ENCODE data around the gene ERG. TPM values are rescaled to one million over a fixed set of nuclear protein-coding genes. Genes with fewer than 3 reads are reported as not detected.

Gene ERG
- total RNA-seq, 1 experiment from 2014 or later: 0.11 TPM

- no peak overlapping the region for H2AFZ ChIP-seq (ENCODE audit: low read length)
- H3K79me2 ChIP-seq (ENCODE audit: insufficient read depth, low read length): no peaks in the 10 kb centered on the region
- no peaks in the 10 kb centered on the region for H3K9me3 ChIP-seq (ENCODE audit: control insufficient read depth, low read depth, low read length)
- Mint-ChIP-seq H3K9me3 (no peaks in the 10 kb centered on the region), H3K27ac (no peak overlapping the region), H3K4me3 (no peak overlapping the region), H3K27me3 (ENCODE audit: low read depth) (peaks cover 5% of the 10 kb centered on the region), H3K4me1 (no peaks in the 10 kb centered on the region), H3K36me3 (ENCODE audit: insufficient read depth in 1 of 3, low read depth in 3 of 3) (no peaks in the 10 kb centered on the region)
- no peak for TF ChIP-seq CTCF (conservative IDR thresholded peaks at IDR 0.05)
- H3K56ac ChIP-seq (ENCODE audit: insufficient read length, low read depth, low read length): no peak overlapping the region
- H4K20me1 ChIP-seq (ENCODE audit: control insufficient read depth, insufficient read depth, insufficient read length): no peaks in the 10 kb centered on the region
- no peak overlapping the region for H3K27ac ChIP-seq (ENCODE audit: insufficient read length, low read depth, low read length)
- H2BK5ac ChIP-seq (ENCODE audit: insufficient read length, low read length): no peak overlapping the region
- no peak overlapping the region for H2AK5ac ChIP-seq (ENCODE audit: insufficient read length, low read length)
- H4K5ac ChIP-seq (ENCODE audit: insufficient read length, low read depth, low read length): no peak overlapping the region
- H3K23me2 ChIP-seq (ENCODE audit: insufficient read length, low read depth, low read length, poor library complexity, severe bottlenecking): no peaks in the 10 kb centered on the region
- no peak overlapping the region for H4K91ac ChIP-seq (ENCODE audit: insufficient read length, low read depth, low read length)
- no peak overlapping the region for H2BK20ac ChIP-seq (ENCODE audit: low read depth, low read length, poor library complexity, severe bottlenecking)
- H3K4me2 ChIP-seq (ENCODE audit: insufficient read depth, insufficient read length, low read length): no peak overlapping the region
- no peak overlapping the region for H4K8ac ChIP-seq (replicated peaks; ENCODE audit: insufficient read length, low read depth, low read length)
- no peak overlapping the region for H3T11ph ChIP-seq (ENCODE audit: low read length)
- no peak overlapping the region for H2BK120ac ChIP-seq (ENCODE audit: low read depth, low read length, poor library complexity, severe bottlenecking)
- DNase-seq: no peak
- H3K4ac ChIP-seq (ENCODE audit: low read depth, low read length): no peak overlapping the region
- no peak overlapping the region for H3K14ac ChIP-seq (ENCODE audit: insufficient read depth, low read length)
- H3K18ac ChIP-seq (ENCODE audit: insufficient read length, low read depth, low read length): no peak overlapping the region
- no peak overlapping the region for H3K9ac ChIP-seq (ENCODE audit: extremely low read depth, insufficient read length, low read length)
- H2BK12ac ChIP-seq (ENCODE audit: insufficient read length, low read depth, low read length): no peak overlapping the region
- H3K4me1 ChIP-seq (ENCODE audit: insufficient read depth, low read length): no peaks in the 10 kb centered on the region
- WGBS (ENCODE audit: extremely low coverage, insufficient read length, low lambda C conversion rate): no CpG with 5 or more reads among the region's 6 CpGs
- H3K27me3 ChIP-seq (ENCODE audit: insufficient read depth, low read length): no peaks in the 10 kb centered on the region
- no peak overlapping the region for H2BK15ac ChIP-seq (ENCODE audit: low read depth, low read length)
- no peaks in the 10 kb centered on the region for H3K79me1 ChIP-seq (ENCODE audit: insufficient read depth, low read depth, low read length, poor library complexity, severe bottlenecking)
- no peak overlapping the region for H3K23ac ChIP-seq (ENCODE audit: insufficient read length, low read depth, low read length)
Measured at GRCh38 chr21:38343691-38344090, 154.6 kb downstream of the ERG start.

All from H9 (cell line).